Liver (tissue), 3 donors: ENCODE measurements around the gene TANGO6.
"Not testable (repeated sequence)": the region's sequence is repeated elsewhere in the genome, so short reads cannot be mapped to it uniquely, and the experiment has no call there.

Experiments used
- EGR1 ChIP-seq, 2 donors: IDR thresholded peaks; 2 replicates each; pipeline ENCODE4 v1.6.1; 2016 to 2018; ENCODE audit warnings: antibody characterized with exemption in 2 of 2, low read depth in 2 of 2
- GABPA ChIP-seq, 2 donors: IDR thresholded peaks in 1 of 2; conservative IDR thresholded peaks in 1 of 2; 2 replicates each; pipeline ENCODE4 v1.6.1; 2016; ENCODE audit warnings: antibody characterized with exemption in 2 of 2, mild to moderate bottlenecking in 1 of 2, moderate library complexity in 1 of 2
- NR2F2 ChIP-seq: IDR thresholded peaks from 2 replicates; pipeline ENCODE4 v1.6.1; 2016; ENCODE audit warnings: antibody characterized with exemption
- RAD21 ChIP-seq, 2 donors: IDR thresholded peaks; 2 replicates each; pipeline ENCODE4 v1.6.1; 2016; ENCODE audit warnings: antibody characterized with exemption in 2 of 2, mild to moderate bottlenecking in 2 of 2
- SP1 ChIP-seq: IDR thresholded peaks from 2 replicates; pipeline ENCODE4 v1.6.1; 2018; ENCODE audit warnings: antibody characterized with exemption, mild to moderate bottlenecking
- TAF1 ChIP-seq: conservative IDR thresholded peaks from 2 replicates; pipeline ENCODE4 v1.6.1; 2016; ENCODE audit warnings: antibody characterized with exemption, mild to moderate bottlenecking
- YY1 ChIP-seq: IDR thresholded peaks from 2 replicates; pipeline ENCODE4 v1.6.1; 2016; ENCODE audit warnings: antibody characterized with exemption, mild to moderate bottlenecking
- TF ChIP-seq, protein P1 (sequence below): fragments of 150-350 bp; IDR thresholded peaks from 2 replicates; pipeline ENCODE4 v1.5.1; 2017; ENCODE audit warnings: improper control_type of control experiment, low read depth, low read length; ENCODE audit not compliant: missing input control
- TF ChIP-seq, protein P2 (sequence below): IDR thresholded peaks from 2 replicates; pipeline ENCODE4 v1.6.1; 2016; ENCODE audit warnings: antibody characterized with exemption, mild to moderate bottlenecking
- TF ChIP-seq, protein P3 (sequence below): IDR thresholded peaks from 2 replicates; pipeline ENCODE4 v1.6.1; 2016; ENCODE audit warnings: antibody characterized with exemption
- donor health status: healthy.
- donor health status: healthy.

DNA sequence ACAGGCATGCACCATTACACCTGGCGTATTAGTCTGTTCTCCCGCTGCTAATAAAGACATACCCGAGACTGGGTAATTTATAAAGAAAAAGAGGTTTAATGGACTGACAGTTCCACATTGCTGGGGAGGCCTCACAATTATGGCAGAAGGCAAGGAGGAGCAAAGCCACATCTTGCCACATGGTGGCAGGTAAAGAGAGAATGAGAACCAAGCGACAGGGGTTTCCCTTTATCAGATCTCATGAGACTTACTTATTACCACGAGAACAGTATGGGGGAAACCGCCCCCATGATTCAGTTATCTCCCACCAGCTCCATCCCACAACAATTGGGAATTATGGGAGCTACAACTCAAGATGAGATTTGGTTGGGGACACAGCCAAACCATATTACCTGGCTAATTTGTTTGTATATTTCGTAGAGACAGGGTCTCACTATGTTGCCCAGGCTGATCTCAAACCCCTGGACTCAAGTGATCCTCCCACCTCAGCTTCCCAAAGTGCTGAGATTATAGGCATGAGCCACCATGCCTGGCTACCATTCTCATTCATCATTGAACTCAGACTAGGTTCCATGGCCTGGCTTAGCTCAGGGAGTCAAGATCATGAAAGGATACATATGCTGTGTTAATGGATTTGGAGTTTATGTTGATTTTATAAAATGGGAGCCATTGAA is 147.0 kb downstream of the TANGO6 start:
- not testable (repeated sequence) for TF ChIP-seq GABPA (IDR thresholded peaks at IDR 0.05 in 1 of 2, conservative IDR thresholded peaks at IDR 0.05 in 1 of 2); EGR1 (IDR thresholded peaks at IDR 0.05; ENCODE audit: low read depth in 2 of 2); RAD21 (IDR thresholded peaks at IDR 0.05); NR2F2; SP1; TAF1; YY1
- TF ChIP-seq, protein P1, sequence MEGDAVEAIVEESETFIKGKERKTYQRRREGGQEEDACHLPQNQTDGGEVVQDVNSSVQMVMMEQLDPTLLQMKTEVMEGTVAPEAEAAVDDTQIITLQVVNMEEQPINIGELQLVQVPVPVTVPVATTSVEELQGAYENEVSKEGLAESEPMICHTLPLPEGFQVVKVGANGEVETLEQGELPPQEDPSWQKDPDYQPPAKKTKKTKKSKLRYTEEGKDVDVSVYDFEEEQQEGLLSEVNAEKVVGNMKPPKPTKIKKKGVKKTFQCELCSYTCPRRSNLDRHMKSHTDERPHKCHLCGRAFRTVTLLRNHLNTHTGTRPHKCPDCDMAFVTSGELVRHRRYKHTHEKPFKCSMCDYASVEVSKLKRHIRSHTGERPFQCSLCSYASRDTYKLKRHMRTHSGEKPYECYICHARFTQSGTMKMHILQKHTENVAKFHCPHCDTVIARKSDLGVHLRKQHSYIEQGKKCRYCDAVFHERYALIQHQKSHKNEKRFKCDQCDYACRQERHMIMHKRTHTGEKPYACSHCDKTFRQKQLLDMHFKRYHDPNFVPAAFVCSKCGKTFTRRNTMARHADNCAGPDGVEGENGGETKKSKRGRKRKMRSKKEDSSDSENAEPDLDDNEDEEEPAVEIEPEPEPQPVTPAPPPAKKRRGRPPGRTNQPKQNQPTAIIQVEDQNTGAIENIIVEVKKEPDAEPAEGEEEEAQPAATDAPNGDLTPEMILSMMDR, result not testable (repeated sequence)
- TF ChIP-seq, protein P2, sequence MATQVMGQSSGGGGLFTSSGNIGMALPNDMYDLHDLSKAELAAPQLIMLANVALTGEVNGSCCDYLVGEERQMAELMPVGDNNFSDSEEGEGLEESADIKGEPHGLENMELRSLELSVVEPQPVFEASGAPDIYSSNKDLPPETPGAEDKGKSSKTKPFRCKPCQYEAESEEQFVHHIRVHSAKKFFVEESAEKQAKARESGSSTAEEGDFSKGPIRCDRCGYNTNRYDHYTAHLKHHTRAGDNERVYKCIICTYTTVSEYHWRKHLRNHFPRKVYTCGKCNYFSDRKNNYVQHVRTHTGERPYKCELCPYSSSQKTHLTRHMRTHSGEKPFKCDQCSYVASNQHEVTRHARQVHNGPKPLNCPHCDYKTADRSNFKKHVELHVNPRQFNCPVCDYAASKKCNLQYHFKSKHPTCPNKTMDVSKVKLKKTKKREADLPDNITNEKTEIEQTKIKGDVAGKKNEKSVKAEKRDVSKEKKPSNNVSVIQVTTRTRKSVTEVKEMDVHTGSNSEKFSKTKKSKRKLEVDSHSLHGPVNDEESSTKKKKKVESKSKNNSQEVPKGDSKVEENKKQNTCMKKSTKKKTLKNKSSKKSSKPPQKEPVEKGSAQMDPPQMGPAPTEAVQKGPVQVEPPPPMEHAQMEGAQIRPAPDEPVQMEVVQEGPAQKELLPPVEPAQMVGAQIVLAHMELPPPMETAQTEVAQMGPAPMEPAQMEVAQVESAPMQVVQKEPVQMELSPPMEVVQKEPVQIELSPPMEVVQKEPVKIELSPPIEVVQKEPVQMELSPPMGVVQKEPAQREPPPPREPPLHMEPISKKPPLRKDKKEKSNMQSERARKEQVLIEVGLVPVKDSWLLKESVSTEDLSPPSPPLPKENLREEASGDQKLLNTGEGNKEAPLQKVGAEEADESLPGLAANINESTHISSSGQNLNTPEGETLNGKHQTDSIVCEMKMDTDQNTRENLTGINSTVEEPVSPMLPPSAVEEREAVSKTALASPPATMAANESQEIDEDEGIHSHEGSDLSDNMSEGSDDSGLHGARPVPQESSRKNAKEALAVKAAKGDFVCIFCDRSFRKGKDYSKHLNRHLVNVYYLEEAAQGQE, result not testable (repeated sequence)
- TF ChIP-seq, protein P3, sequence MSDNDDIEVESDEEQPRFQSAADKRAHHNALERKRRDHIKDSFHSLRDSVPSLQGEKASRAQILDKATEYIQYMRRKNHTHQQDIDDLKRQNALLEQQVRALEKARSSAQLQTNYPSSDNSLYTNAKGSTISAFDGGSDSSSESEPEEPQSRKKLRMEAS, result not testable (repeated sequence)
